ENCODE results near the gene C9orf50.
"Not testable (repeated sequence)": the region's sequence is repeated elsewhere in the genome, so short reads cannot be mapped to it uniquely, and the experiment has no call there.

C9orf50 gene, protein sequence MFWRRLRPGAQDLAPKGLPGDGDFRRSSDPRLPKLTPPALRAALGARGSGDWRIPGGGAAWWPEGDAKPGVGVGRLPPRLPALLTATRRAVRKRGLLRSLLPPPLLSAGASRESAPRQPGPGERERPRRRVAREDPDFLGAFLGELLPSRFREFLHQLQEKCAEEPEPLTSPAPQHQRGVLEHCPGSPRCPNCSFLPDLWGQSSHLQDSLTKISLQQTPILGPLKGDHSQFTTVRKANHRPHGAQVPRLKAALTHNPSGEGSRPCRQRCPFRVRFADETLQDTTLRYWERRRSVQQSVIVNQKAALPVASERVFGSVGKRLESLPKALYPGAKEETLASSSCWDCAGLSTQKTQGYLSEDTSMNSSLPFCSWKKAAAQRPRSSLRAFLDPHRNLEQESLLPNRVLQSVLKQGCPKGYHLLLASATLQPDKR

DNA sequence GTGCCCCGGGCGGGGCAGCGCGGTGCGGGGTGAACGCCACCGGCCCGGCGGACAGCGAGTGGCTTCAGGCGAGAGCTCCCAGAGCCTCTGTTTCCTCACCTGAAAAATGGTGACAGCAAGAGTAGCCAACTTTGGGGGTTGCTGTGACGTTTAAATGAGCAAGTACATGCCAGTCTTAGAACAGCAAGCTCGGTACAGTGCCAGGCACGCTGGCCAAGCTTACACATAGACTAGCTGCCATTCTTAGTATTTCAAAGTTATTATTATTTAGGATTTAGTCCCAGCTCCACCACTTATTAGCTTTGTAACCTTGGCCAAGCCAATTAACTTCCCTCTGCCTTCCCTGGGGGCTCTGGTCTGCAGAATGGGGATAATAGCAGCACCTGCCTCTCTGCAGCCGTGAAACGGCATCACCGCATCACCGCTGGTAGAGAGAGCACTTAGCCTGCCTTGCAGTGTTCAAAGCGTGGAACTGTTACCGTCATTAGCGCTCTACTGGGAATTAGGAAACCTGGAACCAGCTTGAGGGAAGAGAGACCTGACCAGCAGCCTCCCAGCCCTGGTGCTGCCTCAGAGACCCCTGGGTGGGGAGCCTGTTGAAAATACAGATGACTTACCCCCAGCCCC lies at the start of gene C9orf50:
C9orf50 (minus strand) TSS at position 433 of the 627 bp plus-strand sequence. CDS start 527 bp downstream, outside the sequence.
- DNase-seq, result no peak

DNA sequence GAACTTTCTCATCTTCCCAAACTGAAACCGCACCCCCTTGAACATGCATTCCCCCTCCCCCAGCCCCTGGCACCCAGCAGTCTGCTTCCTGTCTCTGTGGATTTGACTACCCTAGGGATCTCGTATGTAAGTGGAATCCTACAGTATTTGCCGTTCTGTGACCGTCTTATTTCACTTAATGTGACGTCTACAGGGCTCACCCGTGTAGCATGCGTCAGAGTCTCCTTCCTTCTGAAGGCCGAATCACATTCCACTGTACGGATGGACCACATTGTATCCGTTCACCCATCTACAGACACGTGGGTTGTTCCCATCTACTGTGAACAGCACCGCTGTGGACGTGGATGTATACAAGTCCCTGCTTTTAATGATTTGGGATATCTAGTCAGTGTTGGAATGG lies 49.0 kb upstream of the C9orf50 start:
- DNase-seq, result no peak

DNA sequence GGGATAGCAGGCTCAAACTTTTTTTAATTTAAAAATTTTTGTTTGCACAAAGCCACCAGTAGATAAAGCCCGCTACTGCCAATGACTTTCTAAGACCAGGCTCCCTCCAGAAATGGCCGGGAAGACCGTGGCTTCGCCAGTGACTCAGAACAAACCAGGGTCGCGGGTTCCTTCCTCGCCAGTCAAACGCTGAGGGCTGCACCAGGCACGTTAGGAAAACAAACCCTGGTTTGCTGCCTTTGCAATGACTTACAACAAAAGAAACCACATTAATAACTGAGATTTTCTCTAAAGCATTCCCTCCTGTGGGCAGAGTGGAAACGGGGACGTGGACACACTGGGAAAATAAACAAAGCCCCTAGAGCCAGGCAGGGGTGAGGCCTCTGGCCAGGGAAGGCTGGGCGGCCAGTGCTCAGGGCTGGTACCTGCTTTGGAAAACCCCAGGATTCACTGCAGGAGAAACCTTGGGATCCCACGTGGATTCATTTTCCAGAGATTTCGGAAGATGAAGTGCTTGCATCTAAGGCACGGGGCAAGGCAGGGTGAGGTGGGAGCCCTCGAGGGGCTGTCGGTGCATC lies 48.3 kb upstream of the C9orf50 start:
- DNase-seq, result no peak

DNA sequence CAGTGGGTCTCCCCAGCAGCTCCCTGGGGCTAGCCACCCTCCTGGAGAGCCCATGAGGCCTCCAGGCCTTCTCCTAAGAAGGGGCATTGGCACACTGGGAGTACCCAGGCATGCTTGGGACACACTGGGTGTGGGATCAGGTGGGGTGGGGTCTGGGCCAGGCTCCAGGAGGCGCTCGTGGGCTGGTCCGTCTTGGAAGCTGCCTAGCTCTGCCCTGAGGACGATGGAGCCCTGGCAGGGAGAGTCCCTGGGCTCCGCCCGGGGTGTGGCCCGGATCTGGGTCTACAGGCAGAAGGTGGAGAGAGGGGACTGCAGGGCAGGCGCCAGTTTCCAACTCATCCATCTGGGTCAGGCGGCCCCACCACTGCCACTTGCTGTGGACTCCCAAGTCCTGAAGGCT lies 46.9 kb upstream of the C9orf50 start:
- no peak for DNase-seq

DNA sequence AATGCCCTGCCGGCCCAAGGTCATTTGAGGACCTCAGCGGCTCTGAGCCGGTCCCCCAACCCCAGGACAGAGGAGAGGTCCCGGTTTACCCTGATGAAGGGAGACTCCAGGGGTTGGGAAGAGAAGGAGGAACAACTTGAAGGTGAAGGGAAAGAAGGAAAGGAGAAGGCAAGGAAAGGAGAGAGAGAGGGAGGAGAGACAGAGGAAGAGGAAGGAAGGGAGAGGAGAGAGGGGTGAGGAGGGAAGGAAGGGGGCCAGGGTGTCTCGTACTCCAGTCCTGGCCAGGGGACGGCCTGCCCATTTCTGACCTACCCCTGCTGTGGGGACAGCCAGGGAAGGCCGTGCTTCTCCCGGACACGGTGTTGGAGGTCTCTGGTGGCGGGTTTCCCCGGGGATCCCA lies 46.5 kb upstream of the C9orf50 start:
- DNase-seq, result no peak

DNA sequence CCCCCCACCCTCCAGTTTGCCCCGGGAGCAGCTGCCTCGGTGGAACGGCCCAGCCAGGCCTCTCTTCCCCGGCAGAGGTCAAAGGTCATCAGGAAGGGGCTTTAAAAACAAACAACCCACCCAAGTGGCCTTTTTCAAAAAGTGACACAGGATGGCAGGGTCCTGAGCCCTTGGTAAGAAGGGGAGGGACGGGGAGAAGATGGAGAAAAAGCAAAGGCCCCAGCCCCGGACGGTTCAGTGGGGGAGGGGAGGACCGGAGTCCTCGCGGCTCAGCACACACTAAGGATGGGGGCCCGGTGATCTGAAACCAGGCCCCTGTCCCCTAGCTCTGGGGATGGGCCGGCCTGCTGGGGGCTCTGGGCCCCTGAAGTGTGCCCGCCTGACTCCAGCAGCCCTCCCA lies 45.7 kb upstream of the C9orf50 start:
- DNase-seq, result no peak

DNA sequence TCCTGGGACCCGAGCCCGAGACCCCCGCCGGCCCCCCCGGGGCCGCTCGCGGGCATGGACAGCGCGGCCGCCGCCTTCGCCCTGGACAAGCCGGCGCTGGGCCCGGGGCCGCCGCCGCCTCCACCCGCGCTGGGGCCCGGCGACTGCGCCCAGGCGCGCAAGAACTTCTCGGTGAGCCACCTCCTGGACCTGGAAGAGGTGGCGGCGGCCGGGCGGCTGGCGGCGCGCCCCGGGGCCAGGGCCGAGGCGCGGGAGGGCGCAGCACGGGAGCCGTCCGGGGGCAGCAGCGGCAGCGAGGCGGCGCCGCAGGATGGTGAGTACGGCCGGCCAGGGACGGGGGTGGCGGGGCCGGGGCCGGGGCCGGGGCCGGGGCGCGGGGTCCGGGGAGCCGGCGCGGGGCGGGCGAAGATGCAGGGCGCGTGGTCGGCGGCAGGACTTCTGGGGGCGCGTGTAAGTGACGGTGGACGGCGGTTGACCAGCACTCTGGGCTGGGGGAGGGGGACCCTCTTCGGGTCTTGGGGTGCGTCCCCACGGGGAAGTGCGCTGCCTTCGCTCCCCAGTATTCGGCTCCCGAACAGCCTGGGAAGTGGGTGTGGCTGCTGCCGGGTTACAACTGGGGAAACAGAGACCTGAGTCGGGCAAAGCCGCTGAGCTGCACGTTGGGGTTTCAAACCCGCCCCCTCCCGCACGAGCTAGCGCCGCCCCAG lies 45.1 kb upstream of the C9orf50 start:
- DNase-seq, result no peak

DNA sequence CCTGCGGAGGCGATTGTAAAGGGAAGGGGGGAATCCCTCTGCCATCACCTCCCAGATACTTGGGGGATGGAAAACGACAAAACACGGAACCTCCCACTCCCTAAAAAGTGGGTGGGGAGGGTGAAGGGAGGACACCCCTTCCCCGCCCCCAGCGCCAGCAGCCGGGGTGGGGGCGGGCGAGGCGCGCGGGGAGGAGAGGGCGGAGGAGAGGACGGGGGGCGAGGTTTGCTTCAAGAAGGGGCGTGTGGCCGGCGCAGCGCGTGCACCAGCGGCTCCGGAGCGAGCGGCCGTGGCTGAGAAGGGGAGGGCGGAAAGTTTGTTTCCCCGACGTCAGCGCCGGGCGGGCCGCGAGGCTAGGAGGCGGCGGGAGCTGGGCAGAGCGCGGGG lies 44.5 kb upstream of the C9orf50 start, which contains the start of gene PRRX2:
PRRX2 (plus strand) TSS at position 259 of the 387 bp plus-strand sequence. CDS start 221 bp downstream, outside the sequence.
- DNase-seq, result no peak

DNA sequence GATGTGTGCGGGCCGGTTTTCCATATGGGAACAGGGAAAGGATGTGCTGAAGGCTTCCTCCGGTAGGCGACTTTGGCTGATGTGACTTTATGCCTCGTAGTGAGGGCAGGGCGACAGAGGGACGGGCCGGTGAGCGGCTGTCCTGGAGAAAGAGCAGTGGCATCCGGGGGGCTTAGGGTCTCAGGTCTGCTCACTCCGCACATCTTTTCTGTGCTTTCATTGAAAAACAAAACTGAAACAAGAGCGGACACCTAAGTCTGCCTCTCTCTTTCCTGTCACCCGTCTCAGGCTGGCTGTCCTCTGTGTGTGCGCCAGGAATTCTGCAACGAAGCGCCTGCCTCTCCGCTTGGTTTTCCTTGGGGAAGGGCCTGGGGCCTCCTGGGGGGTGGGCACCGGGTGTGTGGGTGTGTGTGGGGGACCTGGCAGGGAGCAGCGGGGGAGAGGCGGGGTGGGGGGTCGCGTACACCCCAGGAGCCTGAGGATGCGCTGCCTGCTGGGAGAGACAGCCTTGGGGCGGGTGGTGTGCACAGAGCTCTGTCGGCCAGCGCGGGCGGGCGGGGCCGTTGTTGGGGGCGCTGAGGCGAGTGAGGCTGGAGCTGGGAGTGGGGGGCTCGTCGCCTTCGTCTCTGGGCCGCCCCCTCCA lies 44.0 kb upstream of the C9orf50 start:
- no peak for DNase-seq

DNA sequence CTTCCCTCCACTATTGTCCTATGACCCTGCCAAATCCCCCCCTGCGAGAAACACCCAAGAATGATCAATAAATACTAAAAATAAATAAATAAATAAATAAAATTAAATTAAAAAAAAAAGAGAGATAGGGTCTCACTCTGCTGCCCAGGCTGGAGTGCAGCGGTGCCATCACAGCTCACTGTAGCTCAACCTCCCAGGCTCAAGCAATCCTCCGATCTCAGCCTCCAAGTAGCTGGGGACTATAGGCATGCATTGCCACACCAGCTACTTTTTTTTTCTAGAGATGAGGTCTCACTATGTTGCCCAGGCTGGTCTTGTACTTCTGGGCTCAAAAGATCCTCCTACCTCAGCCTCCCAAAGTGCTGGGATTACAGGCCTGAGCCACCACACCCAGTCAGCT lies 41.3 kb upstream of the C9orf50 start:
- not testable (repeated sequence) for DNase-seq

DNA sequence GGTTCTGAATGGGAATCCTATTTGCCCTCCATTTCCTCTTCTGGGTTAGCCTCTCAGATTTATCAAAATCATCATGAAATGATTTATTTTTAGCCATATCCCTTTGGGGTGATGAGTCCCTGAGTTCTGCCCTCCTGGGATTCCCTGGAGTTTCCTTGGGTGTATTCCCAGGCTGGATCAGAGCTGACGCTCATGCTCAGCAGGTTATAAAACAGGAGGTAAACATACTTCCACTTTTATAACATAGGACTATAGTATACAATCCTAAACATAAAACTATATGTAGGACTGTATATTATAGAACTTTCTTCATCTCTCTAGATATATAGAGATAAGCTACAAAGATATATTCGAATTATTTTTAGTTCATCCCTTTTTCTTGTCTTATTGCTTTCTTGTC lies 40.1 kb upstream of the C9orf50 start:
- DNase-seq, result no peak

DNA sequence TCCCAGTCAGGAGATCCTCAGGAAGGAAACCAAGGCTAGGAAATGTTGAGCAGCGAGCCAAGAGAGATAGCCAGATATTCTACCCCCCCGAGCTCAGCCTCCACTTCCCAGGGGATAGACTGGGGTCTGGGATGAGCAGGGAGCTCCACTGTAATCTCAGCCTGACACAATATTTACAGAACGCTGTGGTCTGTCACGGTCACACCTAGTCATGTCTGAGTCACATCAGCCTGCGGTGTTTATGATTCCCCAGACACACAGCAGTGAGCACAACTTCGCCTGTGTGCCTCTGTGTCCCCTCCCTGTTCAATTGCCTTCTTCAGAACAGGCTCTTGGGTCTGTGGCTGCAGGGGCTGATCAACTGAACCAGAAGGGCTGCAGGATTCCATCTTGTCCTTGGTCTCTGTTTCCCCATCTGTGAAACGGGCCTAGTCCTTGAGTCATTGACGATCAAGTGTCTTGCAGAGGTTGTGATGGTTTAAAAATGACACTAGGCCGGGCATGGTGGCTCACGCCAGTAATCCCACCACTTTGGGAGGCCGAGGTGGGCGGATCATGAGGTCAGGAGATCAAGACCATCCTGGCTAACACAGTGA lies 36.0 kb upstream of the C9orf50 start:
- DNase-seq, result no peak

DNA sequence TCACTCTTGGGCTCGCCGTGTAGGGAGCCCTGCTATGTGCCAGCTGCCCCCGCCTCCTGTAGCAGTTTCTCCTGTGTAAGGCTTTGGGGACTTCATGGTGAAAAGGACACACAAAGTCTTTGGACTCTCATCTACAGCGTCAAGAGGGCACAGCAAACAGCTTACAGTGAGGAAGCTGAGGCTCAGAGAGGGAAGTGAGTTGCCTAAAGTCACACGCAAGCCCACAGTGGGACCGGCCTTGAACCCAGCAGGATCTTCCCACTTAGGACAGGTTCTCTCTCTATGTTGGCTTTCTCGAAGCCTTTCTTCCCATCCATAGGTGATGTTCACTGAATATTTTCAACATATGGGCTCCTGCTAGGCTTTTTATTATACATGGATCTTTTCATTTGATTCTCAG lies 34.8 kb upstream of the C9orf50 start:
- DNase-seq, result no peak

DNA sequence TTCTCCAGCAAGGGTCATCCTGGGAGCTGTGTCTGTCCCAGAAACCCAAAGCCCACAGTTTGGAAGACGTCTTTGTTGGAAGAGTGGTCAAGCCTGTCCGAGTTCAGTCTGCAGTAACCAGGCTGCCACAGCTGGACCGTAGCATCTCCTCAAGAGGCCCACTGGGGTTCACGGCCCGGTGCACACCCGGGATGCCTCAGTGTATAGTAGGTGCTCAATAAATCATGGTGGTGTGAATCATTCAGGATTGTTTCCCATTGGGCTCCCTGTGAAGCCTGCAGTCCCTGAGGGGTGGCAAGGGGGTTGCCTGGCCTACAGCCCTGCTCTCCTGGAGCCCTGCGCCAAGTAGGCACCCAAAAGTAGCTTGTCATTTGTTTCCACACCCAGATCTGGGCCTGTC lies 34.3 kb upstream of the C9orf50 start:
- DNase-seq, result no peak

DNA sequence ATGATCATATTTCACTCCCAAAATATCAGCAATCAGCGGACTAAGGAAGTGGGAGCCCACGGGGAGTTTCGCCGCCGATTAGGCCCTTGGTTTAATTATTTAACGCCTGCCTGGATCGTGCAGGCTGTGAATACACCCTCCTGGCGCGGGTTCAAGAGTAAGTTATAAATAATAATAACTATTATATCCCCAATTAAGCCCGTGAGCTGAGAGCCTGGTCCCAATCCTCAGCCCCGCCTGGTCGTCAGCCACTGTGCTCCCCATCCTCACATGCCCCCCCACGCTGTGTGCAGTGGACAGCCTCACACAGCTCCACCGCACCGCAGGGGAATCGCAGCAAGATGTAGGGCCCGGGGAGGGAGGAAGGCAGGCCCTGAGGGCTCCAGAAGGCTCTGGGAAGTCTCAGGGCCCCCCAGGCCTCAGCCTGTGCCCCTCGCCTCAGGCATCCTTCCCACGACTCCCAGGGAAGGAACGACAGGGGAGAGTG lies 33.7 kb upstream of the C9orf50 start:
- no peak for DNase-seq

DNA sequence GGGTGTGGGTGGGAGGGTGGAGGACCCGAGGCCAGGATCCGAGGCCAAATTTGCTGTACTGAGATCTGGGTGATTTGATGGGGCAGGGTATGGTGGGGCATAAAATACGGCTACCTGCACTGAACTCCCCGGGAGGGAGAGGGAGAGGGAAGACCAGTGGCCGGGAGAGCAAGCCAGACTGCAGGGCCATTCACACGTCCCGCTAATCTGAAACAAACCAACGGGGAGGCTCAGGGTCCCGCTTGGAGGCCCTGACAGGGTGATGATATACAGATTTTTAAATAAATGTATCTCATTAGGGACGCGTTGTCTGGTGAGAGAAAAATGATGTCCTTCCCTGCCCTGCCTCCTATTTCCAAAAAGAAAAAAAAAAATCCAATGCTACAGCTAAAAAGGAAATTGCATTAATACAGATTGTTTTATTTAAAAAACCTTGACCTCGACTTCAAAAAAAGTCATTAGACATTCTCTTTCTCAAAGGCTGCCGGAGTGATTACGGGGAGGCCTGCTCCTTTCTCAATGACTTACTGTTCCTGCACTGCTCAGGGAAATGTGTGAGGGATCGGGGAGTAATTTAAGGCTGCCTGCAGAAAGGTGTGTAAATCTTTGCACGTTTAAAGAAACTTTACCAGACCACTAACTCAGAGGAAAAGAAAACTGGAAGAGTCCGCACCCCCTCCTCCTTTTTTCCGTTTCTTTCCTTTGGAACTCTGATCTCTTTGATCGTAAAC lies 33.1 kb upstream of the C9orf50 start:
- DNase-seq, result no peak

DNA sequence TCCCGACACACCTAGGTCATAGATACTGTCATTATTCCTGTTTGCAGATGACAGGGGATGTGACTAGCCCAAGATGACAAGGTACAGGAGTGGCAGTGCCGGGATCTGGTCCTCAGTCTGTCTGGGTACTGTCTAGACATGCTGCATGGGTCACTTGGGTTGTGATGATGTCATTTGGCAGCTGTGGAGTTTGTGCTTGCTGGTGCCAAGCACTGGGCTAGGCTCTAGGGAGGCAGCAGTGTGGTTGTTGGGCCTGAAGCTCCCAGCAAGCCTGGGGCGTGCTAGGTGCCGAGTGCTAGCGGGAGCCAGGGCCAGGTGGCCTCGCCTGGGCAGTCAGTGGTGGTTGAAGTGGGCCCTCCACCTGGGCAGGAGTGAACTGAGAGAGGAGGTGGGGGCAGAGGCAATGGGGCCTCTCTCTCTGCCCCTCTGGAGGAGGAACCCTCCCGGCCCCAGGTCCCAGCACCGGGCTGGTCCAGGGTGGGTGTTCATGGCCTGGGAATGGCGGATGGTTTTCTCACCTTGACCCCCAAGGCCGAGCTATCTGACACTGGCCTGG lies 29.9 kb upstream of the C9orf50 start:
- no peak for DNase-seq

DNA sequence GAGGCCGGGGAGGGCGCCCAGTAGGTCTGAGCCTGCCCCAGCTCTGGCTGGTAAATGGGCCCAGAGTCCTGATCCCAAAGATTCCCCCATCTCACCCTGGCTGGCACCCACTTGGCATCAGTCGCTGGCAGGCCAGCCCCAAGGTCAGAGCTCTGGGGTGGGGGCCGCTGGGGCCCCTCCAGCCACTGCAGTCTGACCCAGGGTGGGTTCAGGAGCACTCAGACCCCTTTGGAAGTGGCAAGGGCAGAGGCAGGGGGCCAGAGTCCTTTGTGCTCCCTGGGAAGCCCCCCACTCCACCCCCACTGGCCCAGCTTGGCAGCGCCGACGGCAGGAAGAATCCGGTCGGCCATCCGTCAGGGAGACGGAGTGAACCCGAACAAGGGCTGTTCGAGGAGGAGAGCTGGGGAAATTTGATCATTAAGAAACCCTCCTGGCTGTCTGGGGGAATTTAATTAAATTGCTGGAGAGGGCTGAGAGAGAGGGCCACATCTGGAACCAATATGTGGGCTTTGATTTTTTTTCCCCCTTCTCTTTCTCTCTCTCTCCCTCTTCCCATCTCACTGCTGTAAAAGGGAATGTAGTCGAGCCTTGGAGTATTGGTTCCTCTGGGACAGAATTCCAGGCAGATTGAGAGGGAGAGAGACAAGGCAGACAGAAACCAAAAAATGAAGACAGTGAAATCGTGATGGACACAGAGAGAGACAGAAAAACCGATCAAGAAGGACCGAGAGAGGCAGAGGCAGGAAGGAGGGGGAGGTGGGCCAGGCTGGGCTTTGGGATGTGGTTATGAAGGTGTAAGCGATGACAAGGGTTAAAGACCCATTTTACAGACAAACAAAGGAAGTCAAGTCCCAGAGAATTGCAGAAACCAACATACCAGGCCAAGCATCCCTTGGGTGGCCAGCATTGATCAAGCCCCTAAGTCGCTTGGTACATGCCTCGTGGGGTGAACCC lies 29.1 kb upstream of the C9orf50 start:
- DNase-seq, result no peak

DNA sequence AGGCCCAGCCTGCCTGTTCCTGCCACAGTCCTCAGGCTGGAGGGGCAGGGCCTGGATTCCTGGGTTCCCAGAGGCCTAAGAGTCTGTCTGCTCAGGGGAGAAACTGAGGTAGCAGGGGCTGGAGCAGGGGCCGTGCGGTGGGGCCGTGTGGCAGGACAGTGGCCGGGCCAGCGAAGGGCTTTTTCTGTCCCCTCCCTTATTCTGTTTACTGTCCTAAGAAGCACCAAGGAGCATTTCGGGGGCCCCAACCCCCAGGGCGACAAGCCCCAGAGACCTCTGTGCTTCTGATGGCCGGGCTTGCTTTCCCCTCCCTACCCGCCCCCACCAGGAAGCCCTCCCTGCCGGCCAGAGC lies 27.8 kb upstream of the C9orf50 start:
- no peak for DNase-seq

DNA sequence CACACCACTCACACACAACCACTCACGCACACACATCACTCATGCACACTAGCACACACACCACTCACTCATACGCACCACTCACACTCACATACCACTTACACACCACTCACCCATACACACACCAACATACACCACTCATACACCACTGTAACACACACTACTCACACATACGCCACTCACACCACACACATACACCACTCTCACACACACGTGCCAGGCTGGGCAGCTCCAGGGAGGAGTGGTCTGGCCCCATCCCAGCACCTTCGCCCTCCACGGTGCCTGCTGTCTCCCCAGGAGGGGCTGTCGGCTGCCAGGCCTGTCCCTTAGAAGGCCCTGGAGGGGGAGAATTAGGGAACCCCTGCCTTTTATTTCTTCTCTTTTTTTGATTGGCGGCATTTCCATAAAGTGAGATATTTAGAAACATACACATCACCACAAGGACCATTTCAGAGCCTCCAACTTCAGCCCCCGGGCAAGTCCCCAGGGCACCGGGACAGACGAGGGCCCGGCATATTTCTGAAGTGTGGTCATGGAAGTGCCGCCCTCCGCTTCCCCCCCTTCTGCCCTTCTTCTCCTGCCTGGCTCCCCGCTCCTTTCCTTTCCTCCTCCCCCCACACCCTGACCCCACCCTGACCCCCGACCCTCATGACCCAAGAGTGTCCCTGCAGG lies 27.3 kb upstream of the C9orf50 start:
- DNase-seq, result no peak

All from CD4-positive, alpha-beta T cell treated with Interleukin-4 for 4 hours (primary cell).